ENCODE results near the gene NPAS3.

DNA sequence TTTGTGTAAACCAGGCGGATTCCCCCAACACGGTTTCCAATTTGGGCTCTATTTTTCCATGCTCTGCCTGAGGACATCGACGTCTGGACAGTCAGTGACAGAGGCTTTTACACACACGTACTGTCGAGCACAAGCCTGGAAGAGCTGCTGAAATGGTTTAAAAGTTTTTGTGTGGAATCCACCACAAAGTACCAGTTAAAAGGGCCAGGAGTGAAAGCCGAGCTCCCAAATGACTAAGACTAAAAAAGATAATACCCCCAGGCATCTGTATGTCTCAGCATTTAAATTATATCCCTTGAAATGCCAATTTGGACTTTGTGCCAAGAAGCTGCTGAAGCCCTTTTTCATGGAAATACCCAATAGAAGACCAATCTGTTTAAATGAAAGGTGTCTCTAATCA, 839.0 kb downstream of the NPAS3 start:
- TF ChIP-seq, protein P1, sequence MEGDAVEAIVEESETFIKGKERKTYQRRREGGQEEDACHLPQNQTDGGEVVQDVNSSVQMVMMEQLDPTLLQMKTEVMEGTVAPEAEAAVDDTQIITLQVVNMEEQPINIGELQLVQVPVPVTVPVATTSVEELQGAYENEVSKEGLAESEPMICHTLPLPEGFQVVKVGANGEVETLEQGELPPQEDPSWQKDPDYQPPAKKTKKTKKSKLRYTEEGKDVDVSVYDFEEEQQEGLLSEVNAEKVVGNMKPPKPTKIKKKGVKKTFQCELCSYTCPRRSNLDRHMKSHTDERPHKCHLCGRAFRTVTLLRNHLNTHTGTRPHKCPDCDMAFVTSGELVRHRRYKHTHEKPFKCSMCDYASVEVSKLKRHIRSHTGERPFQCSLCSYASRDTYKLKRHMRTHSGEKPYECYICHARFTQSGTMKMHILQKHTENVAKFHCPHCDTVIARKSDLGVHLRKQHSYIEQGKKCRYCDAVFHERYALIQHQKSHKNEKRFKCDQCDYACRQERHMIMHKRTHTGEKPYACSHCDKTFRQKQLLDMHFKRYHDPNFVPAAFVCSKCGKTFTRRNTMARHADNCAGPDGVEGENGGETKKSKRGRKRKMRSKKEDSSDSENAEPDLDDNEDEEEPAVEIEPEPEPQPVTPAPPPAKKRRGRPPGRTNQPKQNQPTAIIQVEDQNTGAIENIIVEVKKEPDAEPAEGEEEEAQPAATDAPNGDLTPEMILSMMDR (IDR thresholded peaks at IDR 0.05 in 8 of 11, conservative IDR thresholded peaks at IDR 0.05 in 3 of 11) = no peak
- TF ChIP-seq POLR2A (IDR thresholded peaks at IDR 0.05) (no peak), POLR2AphosphoS5 (IDR thresholded peaks at IDR 0.05) (no peak)
